CD4-positive, alpha-beta T cell treated with Interleukin-17A for 4 hours (primary cell): Measurements from ENCODE around the gene SLC39A8.

Source experiments
- DNase-seq: peaks from one replicate; pipeline ENCODE4 v3.0.0-alpha.2; 2020; ENCODE audit warnings: mixed read lengths

The SLC39A8 gene

DNA sequence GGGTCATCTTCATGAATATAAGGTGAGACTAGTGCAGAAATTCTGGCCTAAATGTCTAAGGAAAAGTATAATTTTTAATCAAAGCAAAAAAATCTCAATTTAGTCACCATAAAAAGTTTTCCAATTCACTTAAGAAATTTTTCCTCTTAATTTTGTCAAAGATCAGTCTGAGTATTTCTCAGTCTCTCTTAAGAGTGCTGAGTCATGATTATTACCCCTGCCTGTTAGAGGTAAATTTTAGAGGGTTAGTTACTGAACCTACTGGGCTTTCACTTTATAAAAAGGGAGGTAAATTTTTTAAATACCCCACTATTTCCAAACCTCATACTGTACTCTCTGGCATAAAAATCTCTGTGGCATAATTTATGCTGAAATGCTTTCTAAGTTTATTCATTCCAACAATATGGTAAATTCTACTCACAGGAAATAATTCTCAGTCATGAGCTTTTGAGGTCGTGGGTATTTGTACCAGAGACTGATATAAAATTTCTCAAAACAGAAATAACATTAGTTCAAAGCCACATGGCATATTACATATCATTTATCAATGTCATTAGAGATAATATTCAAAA is 122.4 kb downstream of the SLC39A8 start:
- DNase-seq, result no peak

DNA sequence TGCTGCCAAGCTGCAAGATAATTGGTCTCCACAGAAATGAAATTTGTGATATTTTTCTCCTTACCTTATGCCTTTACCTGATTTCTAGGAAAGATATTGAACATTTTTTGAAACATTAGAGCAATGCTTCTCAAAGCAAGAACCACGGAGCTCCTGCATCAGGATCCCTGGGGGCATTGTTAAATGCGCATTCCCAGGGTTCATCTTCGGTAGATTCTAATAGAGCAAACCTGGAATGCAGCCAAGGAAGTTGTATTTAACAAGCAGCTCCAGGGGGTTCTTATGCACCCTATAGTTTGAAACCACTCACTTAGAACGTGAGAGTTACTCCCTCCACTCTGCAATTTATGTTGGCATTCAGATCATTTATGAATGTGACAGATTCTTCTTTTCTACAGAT is 126.2 kb downstream of the SLC39A8 start:
- no peak for DNase-seq

DNA sequence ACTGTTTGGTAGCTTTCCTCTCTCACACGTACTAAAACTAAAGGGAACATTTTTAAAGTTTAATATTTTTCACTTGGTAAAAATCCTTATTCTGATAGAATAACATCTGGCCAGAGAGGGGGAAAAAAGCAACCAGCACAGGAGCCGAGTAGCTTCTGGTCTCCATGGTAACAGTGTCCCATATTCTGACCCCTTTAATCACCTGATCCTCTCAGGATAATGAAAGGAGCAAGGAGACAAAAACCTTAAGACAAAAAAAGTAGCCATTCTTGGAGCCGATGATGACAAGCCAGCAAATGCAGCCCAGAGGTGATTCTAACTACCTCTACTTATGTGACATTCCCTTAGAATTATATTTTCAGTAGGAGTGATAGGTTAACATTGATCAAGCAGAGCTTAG is 126.6 kb downstream of the SLC39A8 start:
- no peak for DNase-seq

DNA sequence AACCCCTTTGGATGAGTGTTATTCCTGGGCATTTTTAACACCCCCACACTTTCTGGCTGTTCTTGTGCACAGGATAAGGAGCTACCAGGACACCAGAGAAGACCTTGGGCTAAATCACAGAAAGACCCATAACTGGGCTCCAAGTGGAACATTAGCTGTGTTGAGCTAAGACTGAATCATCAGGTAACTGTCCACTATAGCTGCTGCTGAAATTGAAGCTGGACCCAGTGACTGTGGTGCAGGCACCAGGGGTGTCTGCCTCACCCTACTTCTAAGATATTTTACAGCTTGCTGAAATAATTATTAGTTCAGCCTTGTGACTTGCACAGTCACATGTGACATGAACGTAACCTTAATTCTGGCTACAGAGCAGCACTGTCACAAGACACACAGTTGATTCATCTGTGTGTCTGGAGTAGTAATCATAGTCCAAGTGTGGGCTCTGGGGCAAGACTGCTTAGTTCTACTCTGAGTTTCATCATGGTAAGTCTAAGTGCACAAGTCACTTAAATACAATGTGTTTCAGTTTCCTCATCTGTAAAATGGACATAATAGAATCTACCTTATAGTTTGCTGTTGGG is 127.4 kb downstream of the SLC39A8 start:
- DNase-seq, result no peak

DNA sequence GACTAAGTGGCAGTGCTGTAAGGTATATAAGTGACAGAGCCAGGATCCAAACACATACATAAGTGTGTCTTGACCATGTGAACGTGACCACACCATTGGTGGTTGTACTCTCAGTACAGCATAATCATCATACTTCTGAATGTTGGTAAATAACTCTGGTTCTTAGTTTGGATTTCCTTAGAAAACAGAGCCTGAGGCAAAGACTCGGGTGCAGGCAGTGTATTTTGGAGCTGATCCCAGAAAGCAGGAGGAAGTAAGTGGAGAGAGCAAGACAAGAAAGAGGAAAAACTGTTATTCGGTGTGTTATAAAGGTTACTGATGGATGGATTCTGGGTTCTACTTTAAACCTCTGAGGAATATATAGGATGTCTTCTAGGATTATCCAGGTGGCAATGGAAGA is 127.9 kb downstream of the SLC39A8 start:
- DNase-seq, result no peak

DNA sequence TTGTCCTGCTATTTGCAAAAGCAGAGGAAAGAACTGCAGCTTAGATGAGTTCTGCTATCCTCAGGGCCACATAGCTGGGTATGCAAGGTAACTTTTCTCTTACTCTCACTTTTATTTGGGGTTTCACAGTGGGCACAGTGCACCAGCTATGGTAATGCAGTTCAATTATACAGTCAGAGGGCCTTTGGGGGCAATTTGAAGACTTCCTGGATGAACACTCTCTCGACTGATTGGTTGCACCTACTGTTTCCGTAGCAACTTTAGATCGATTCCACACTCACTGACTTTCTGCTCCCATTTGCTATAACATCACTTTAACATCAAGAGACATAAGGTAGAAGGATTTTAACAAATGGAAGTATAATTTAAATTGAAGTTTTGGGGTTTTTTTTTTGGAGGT is 128.6 kb downstream of the SLC39A8 start:
- no peak for DNase-seq

DNA sequence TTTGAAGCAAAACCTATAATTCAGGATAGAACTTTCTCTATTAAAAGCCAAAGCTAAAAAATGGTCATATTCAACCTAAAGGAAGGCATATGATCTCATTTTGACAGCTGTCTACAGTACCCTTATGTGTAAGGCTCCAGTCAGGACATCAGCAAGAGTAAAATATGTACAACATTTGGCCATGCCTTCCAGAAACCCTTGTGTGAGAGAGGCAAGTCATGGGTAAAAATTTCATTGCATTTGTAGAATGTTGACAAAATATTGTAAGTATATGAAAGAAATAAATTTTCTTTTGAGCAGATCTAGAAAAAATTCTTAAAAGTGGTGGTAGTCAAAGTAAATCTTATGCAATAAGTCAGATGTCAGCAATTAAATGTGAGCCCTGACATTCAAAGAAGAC is 132.3 kb downstream of the SLC39A8 start:
- no peak for DNase-seq
